GM19395 (cell line): ENCODE results near the gene PDE6C.
A peak's percentile ranks its signal among the peaks of the same experiment; 100 is the strongest.

Source experiments
- ATAC-seq: cut with Tn5 transposase; IDR thresholded peaks from one replicate; pipeline ENCODE4 v1.9.1; 2021; ENCODE audit warnings: mild to moderate bottlenecking, moderate library complexity; ENCODE audit not compliant: unreplicated experiment

PDE6C gene

DNA sequence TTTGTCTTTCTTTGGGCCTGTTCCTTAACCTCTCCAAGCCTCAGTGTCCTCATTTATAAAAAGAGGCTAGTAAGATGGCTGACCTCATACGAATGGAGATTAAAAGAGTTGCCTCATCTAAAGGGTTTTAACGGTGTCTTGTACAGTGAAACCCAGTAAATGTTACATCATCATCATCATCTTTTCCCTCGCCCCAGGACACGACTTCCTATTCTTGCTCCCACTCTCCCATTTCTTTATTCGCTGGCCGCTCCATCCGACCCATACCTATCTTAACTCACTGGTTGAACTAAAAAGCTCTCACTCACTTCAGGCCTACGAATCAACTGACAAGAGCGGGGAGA lies 89.5 kb downstream of the PDE6C start:
- ATAC-seq = peak; percentile 36

GRCh38 chr10:93702210-93703001 lies 90.1 kb downstream of the PDE6C start, which contains the start of gene FRA10AC1:
Gene FRA10AC1, minus strand, starts transcription at chr10:93702592. Its CDS starts 2,486 bp downstream, at chr10:93700106.
- ATAC-seq = peak; percentile 82

DNA sequence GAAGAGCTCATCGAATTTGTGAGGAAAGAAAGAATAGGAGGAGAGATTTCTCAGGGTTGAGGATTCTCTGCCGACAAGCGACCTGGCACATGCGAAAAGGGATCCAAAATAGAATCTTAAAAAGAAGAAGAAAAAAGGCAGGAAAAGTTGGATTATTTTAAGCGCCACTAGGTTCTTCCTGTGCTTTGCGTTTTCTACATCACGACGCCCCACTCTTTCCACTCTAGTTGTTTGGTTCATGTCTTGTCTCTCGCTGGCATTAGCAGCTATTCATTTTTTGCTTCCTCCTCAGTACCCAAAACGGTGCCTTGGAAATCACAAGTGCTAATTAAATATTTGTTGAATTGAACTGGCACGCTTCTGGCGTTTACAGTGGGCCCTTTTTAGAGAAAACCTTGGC lies 90.7 kb downstream of the PDE6C start:
- ATAC-seq = peak; percentile 2

DNA sequence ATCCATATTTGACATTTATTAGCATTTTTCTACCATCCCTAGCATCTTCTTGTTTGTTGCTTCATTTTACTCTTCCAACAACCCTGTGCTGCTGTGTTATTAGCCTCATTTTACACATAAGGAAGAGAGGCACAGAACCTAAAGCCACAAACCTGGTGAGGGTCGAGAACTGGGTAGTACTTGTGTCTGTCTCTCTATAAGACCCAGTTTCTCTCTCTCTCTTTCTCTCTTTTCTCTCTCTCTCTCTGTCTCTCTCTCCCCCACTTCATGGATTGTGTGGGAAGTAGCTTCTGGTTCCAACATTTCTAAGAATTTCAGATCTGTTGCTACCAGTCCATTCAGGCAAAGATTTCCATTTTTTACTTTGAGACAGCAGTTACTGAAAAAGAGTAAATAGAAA lies 91.5 kb downstream of the PDE6C start:
- no peak for ATAC-seq

- no peak for ATAC-seq
Measured at GRCh38 chr10:93704451-93704850, 92.1 kb downstream of the PDE6C start.

GRCh38 chr10:93707623-93708022 lies 95.3 kb downstream of the PDE6C start:
- ATAC-seq = no peak

GRCh38 chr10:93710333-93710909 lies 98.1 kb downstream of the PDE6C start:
- ATAC-seq = no peak

DNA sequence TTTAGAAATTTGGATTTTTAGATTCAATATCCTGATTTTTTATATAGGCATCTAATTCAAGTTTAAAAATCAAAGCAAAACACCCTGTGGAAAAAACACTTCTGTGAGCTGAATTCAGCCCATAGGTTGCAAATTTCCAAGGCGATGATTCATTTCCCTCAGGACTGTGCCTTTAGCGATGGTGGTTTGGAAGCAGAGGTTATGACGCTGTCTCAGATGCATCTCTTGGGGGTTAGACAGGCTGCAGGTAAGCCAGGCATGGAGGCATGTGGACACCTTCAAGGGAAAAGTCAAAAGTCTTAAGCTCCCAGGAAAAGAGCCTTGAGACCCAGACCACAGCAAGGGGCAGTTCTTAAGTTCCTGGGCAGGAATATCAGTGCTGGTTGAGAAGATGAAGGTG lies 99.6 kb downstream of the PDE6C start:
- ATAC-seq = no peak

DNA sequence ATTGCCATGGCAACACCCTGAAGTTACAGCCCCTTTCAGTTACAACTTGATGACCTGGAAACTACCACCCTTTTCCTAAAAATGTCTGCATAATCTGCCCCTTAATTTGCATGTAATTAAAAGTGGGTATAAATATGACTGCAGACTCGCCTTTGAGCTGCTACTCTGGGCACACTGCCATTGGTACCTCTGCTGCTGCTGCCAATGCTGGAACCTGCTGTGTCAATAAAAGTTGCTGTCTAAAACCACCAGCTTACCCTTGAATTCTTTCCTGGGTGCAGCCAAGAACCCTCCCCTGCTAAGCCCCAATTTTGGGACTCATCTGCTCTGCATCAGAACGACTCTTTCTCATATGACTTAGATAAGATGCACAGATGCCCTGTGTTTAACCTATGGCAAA lies 100.3 kb downstream of the PDE6C start:
- no peak for ATAC-seq

- peak; percentile 93 for ATAC-seq
Measured at GRCh38 chr10:93715345-93715744, 103.0 kb downstream of the PDE6C start.
